ENCODE measurements around the gene GLYATL3. TPM values are rescaled to one million over a fixed set of nuclear protein-coding genes. Genes with fewer than 3 reads are reported as not detected.

Gene GLYATL3
- polyA plus RNA-seq, 2 donors, result not detected

DNA sequence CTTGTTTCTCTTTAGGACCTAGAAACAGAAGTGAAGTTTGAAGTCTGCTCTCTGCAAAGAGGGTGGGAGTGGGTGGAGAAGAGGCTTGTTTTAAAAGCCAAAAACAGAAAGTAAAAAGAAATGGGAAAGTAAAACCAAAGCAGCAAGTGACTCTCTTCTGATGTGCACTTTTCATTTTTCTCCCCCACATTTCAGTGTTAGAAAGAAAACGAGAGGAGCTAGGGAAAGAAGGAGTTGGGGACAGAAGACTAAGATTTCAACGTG is 52.1 kb downstream of the GLYATL3 start:
- H3K36me3 ChIP-seq (ENCODE audit: control insufficient read depth in 2 of 2, insufficient read depth in 2 of 2, low read length in 1 of 2), result no peaks in the 10 kb centered on the region
- H3K27ac ChIP-seq (ENCODE audit: low read depth in 2 of 2, low read length in 1 of 2), result no peak overlapping the region
- no peaks in the 10 kb centered on the region for H3K27me3 ChIP-seq (ENCODE audit: control insufficient read depth in 1 of 2, insufficient read depth in 2 of 2, low read length in 2 of 2)
- 27 to 37% methylated on average over 2 of the region's 2 CpGs for WGBS, 2 donors
- H3K9me3 ChIP-seq (ENCODE audit: control insufficient read depth in 2 of 2, insufficient read depth in 1 of 2, low read depth in 1 of 2, low read length in 1 of 2), result no peaks in the 10 kb centered on the region
- peaks cover 4 to 5% of the 10 kb centered on the region in 2 donors for H3K4me1 ChIP-seq (ENCODE audit: control insufficient read depth in 2 of 2, insufficient read depth in 2 of 2, low read length in 1 of 2)
- peak overlapping the region in 1 of 2 donors; percentile 83 for H3K4me3 ChIP-seq (ENCODE audit: low read depth in 1 of 2, low read length in 2 of 2)

- 86 to 96% methylated on average over 2 of the region's 2 CpGs for WGBS, 2 donors
- Histone ChIP-seq H3K9me3 (ENCODE audit: control insufficient read depth in 2 of 2, insufficient read depth in 1 of 2, low read depth in 1 of 2, low read length in 1 of 2) (no peaks in the 10 kb centered on the region), H3K36me3 (ENCODE audit: control insufficient read depth in 2 of 2, insufficient read depth in 2 of 2, low read length in 1 of 2) (no peaks in the 10 kb centered on the region), H3K4me1 (ENCODE audit: control insufficient read depth in 2 of 2, insufficient read depth in 2 of 2, low read length in 1 of 2) (peaks cover 4 to 5% of the 10 kb centered on the region in 2 donors), H3K27ac (ENCODE audit: low read depth in 2 of 2, low read length in 1 of 2) (no peak overlapping the region), H3K4me3 (ENCODE audit: low read depth in 1 of 2, low read length in 2 of 2) (no peak overlapping the region), H3K27me3 (ENCODE audit: control insufficient read depth in 1 of 2, insufficient read depth in 2 of 2, low read length in 2 of 2) (no peaks in the 10 kb centered on the region)
Observed at GRCh38 chr6:49552596-49552995, 52.9 kb downstream of the GLYATL3 start.

GRCh38 chr6:49553384-49553783 is 53.7 kb downstream of the GLYATL3 start:
- no peaks in the 10 kb centered on the region for H3K9me3 ChIP-seq (ENCODE audit: control insufficient read depth in 2 of 2, insufficient read depth in 1 of 2, low read depth in 1 of 2, low read length in 1 of 2)
- peak overlapping the region in 1 of 2 donors; percentile 47 for H3K27ac ChIP-seq (ENCODE audit: low read depth in 2 of 2, low read length in 1 of 2)
- no peaks in the 10 kb centered on the region for H3K27me3 ChIP-seq (ENCODE audit: control insufficient read depth in 1 of 2, insufficient read depth in 2 of 2, low read length in 2 of 2)
- H3K4me1 ChIP-seq (ENCODE audit: control insufficient read depth in 2 of 2, insufficient read depth in 2 of 2, low read length in 1 of 2), result peaks cover 4 to 5% of the 10 kb centered on the region in 2 donors
- no peaks in the 10 kb centered on the region for H3K36me3 ChIP-seq (ENCODE audit: control insufficient read depth in 2 of 2, insufficient read depth in 2 of 2, low read length in 1 of 2)
- WGBS, 2 donors, result 36 to 56% methylated on average over 1 of the region's 1 CpG
- no peak overlapping the region for H3K4me3 ChIP-seq (ENCODE audit: low read depth in 1 of 2, low read length in 2 of 2)

- H3K9me3 ChIP-seq (ENCODE audit: control insufficient read depth in 2 of 2, insufficient read depth in 1 of 2, low read depth in 1 of 2, low read length in 1 of 2), result no peaks in the 10 kb centered on the region
- 61 to 63% methylated on average over 4 of the region's 4 CpGs for WGBS, 2 donors
- H3K27ac ChIP-seq (ENCODE audit: low read depth in 2 of 2, low read length in 1 of 2), result no peak overlapping the region
- H3K36me3 ChIP-seq (ENCODE audit: control insufficient read depth in 2 of 2, insufficient read depth in 2 of 2, low read length in 1 of 2), result no peaks in the 10 kb centered on the region
- H3K27me3 ChIP-seq (ENCODE audit: control insufficient read depth in 1 of 2, insufficient read depth in 2 of 2, low read length in 2 of 2), result no peaks in the 10 kb centered on the region
- no peak overlapping the region for H3K4me3 ChIP-seq (ENCODE audit: low read depth in 1 of 2, low read length in 2 of 2)
- peaks cover 4% of the 10 kb centered on the region in 2 donors for H3K4me1 ChIP-seq (ENCODE audit: control insufficient read depth in 2 of 2, insufficient read depth in 2 of 2, low read length in 1 of 2)
Observed at GRCh38 chr6:49555951-49556350, 56.2 kb downstream of the GLYATL3 start.

DNA sequence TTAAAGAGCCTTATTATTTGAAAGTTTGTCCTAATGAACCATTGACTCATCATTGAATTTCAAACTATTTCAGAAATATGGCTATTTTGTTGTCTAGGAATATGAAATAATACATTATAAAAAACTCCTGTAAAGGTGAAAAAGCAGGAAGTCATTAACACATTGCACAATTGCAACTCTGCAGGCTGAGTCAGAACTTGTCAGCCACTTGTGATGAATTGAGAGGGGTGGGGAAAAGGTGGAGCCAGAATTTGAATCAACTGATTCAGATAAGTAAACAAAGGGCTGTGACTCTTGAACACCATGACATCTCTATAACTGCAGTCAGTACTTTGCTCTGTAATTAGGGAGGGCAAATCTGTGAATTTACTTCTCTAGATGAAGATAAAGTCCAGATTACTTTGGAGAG is 56.7 kb downstream of the GLYATL3 start:
- H3K27me3 ChIP-seq (ENCODE audit: control insufficient read depth in 1 of 2, insufficient read depth in 2 of 2, low read length in 2 of 2), result no peaks in the 10 kb centered on the region
- no peaks in the 10 kb centered on the region for H3K9me3 ChIP-seq (ENCODE audit: control insufficient read depth in 2 of 2, insufficient read depth in 1 of 2, low read depth in 1 of 2, low read length in 1 of 2)
- peak overlapping the region in 1 of 2 donors; percentile 70 for H3K27ac ChIP-seq (ENCODE audit: low read depth in 2 of 2, low read length in 1 of 2)
- H3K4me3 ChIP-seq (ENCODE audit: low read depth in 1 of 2, low read length in 2 of 2), result no peak overlapping the region
- H3K4me1 ChIP-seq (ENCODE audit: control insufficient read depth in 2 of 2, insufficient read depth in 2 of 2, low read length in 1 of 2), result no peaks in the 10 kb centered on the region
- H3K36me3 ChIP-seq (ENCODE audit: control insufficient read depth in 2 of 2, insufficient read depth in 2 of 2, low read length in 1 of 2), result no peaks in the 10 kb centered on the region

DNA sequence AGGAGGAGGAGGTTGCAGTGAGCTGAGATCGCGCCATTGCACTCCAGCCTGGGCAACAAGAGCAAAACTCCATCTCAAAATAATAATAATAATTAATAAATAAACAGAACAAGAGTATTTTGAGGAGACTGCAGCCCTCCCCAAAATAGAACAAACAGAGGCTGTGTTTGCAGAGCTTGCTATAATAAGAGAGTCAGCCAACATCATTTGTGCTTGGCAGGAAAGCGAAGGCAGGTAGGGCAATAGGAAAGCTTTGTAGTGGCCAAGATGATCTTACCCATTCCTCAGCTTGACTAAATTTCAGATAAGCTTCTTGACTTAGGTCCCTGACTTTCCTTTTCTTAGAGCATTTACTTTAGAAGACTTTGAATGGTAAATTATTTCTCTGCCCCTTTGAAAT is 57.5 kb downstream of the GLYATL3 start:
- Histone ChIP-seq H3K27me3 (ENCODE audit: control insufficient read depth in 1 of 2, insufficient read depth in 2 of 2, low read length in 2 of 2) (no peaks in the 10 kb centered on the region), H3K4me3 (ENCODE audit: low read depth in 1 of 2, low read length in 2 of 2) (no peak overlapping the region), H3K9me3 (ENCODE audit: control insufficient read depth in 2 of 2, insufficient read depth in 1 of 2, low read depth in 1 of 2, low read length in 1 of 2) (no peaks in the 10 kb centered on the region), H3K27ac (ENCODE audit: low read depth in 2 of 2, low read length in 1 of 2) (no peak overlapping the region), H3K4me1 (ENCODE audit: control insufficient read depth in 2 of 2, insufficient read depth in 2 of 2, low read length in 1 of 2) (no peaks in the 10 kb centered on the region), H3K36me3 (ENCODE audit: control insufficient read depth in 2 of 2, insufficient read depth in 2 of 2, low read length in 1 of 2) (no peaks in the 10 kb centered on the region)
- 80 to 90% methylated on average over 3 of the region's 3 CpGs for WGBS, 2 donors

DNA sequence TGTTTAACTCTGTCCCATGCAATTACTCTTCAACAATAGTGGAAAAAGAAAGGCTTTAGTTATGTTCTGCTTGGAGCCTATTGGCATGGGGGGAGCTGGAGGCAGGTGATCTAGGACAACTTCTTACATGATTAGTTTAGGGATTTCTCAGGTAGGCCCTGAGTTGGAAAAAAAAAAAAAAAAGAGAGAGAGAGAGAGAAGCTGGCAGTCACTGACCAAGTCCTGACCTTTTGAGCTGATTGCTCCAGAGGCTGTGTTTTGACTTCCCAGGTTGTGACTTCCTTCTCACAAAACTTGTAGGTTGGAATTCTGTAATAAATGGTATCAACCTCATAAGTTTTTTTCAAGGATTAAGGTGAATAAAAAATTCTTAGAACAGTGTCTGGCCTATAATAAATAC is 58.5 kb downstream of the GLYATL3 start:
- H3K36me3 ChIP-seq (ENCODE audit: control insufficient read depth in 2 of 2, insufficient read depth in 2 of 2, low read length in 1 of 2), result no peaks in the 10 kb centered on the region
- no peaks in the 10 kb centered on the region for H3K9me3 ChIP-seq (ENCODE audit: control insufficient read depth in 2 of 2, insufficient read depth in 1 of 2, low read depth in 1 of 2, low read length in 1 of 2)
- H3K27ac ChIP-seq (ENCODE audit: low read depth in 2 of 2, low read length in 1 of 2), result no peak overlapping the region

DNA sequence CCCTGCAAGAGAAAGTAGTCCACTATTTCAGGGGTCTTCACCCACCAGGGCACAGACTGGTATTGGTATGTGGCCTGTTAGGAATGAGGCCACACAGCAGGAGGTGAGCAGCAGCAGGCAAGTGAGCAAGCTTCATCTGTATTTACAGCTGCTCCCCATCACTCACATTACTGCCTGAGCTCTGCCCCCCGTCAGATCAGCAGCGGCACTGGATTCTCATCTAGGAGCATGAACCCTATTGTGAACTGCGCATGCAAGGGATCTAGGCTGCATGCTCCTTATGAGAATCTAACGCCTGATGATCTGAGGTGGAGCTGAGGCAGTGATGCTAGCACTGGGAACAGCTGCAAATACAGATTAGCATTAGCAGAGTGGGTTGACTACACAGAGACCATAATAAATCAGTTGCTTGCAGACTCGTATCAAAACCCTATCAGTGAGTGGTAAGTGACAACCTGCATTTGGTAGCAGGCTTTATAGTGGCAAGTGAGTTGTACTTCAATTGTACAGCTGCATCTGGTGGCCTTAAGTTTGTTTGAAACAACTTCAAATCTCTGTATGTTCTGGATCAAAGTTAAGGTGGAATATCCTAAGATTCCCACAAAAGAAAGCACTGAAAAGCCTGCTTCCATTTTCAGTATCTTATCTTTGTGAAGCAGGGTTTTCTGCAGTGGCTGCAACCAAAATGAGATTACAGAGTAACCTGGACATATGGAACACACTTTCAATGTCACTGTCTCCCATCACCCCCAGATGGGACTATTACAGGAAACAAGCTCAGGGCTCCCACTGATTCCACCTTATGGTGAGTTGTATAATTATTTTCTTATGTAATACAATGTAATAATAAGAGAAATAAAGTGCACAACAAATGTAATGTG is 63.5 kb downstream of the GLYATL3 start:
- Histone ChIP-seq H3K36me3 (ENCODE audit: control insufficient read depth in 2 of 2, insufficient read depth in 2 of 2, low read length in 1 of 2) (no peaks in the 10 kb centered on the region), H3K9me3 (ENCODE audit: control insufficient read depth in 2 of 2, insufficient read depth in 1 of 2, low read depth in 1 of 2, low read length in 1 of 2) (no peaks in the 10 kb centered on the region), H3K4me3 (ENCODE audit: low read depth in 1 of 2, low read length in 2 of 2) (no peak overlapping the region), H3K27ac (ENCODE audit: low read depth in 2 of 2, low read length in 1 of 2) (no peak overlapping the region), H3K4me1 (ENCODE audit: control insufficient read depth in 2 of 2, insufficient read depth in 2 of 2, low read length in 1 of 2) (peaks cover 0 to 3% of the 10 kb centered on the region in 2 donors), H3K27me3 (ENCODE audit: control insufficient read depth in 1 of 2, insufficient read depth in 2 of 2, low read length in 2 of 2) (no peaks in the 10 kb centered on the region)
- WGBS, 2 donors, result 73 to 75% methylated on average over 5 of the region's 5 CpGs

More for the DNA sequence above, 58.5 kb downstream of the GLYATL3 start:
- H3K27me3 ChIP-seq (ENCODE audit: control insufficient read depth in 1 of 2, insufficient read depth in 2 of 2, low read length in 2 of 2), result no peaks in the 10 kb centered on the region
- H3K4me1 ChIP-seq (ENCODE audit: control insufficient read depth in 2 of 2, insufficient read depth in 2 of 2, low read length in 1 of 2), result no peaks in the 10 kb centered on the region
- no peak overlapping the region for H3K4me3 ChIP-seq (ENCODE audit: low read depth in 1 of 2, low read length in 2 of 2)

DNA sequence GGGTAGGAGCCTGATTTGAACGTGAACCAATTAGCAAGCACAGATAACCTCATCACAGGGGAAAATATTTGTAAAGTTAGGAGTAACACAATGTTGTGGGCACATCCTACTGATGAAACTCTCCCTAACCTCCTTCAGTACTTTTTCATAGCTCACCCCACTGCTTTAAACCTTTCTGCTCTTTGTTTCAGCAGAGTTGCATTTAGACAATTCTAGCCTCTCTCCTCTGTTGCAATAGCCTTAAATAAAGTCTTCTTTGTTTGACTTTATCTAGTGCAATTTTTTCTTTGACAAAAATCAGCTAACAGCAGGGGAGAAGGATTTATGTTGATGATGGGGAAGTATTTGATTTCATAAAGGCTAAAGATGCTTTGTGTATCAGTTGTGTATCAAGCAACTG is 64.8 kb downstream of the GLYATL3 start:
- H3K9me3 ChIP-seq (ENCODE audit: control insufficient read depth in 2 of 2, insufficient read depth in 1 of 2, low read depth in 1 of 2, low read length in 1 of 2), result no peaks in the 10 kb centered on the region
- H3K4me3 ChIP-seq (ENCODE audit: low read depth in 1 of 2, low read length in 2 of 2), result no peak overlapping the region
- H3K27me3 ChIP-seq (ENCODE audit: control insufficient read depth in 1 of 2, insufficient read depth in 2 of 2, low read length in 2 of 2), result no peaks in the 10 kb centered on the region
- peaks cover 0 to 3% of the 10 kb centered on the region in 2 donors for H3K4me1 ChIP-seq (ENCODE audit: control insufficient read depth in 2 of 2, insufficient read depth in 2 of 2, low read length in 1 of 2)
- WGBS, 2 donors, result 78 to 83% methylated on average over 1 of the region's 1 CpG
- no peak overlapping the region for H3K27ac ChIP-seq (ENCODE audit: low read depth in 2 of 2, low read length in 1 of 2)
- H3K36me3 ChIP-seq (ENCODE audit: control insufficient read depth in 2 of 2, insufficient read depth in 2 of 2, low read length in 1 of 2), result no peaks in the 10 kb centered on the region

DNA sequence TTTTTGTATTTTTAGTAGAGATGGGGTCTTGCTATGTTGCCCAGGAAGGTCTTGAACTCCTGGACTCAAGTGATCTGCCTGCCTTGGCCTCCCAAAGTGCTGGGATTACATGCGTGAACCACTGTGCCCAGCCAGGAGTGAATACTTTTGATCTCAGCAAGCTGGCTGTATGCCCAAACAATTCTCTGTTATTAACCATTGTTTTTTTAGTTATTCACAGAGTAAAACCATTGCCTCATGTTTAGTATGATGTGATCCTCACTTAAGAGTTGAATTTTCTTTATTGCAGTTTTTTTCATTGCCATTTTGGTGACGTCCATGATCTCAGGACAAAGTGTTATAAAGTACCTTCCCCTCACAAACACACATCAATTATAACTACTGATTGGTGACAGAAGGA is 65.5 kb downstream of the GLYATL3 start:
- WGBS, 2 donors, result 39 to 57% methylated on average over 2 of the region's 2 CpGs
- H3K4me1 ChIP-seq (ENCODE audit: control insufficient read depth in 2 of 2, insufficient read depth in 2 of 2, low read length in 1 of 2), result peaks cover 0 to 3% of the 10 kb centered on the region in 2 donors
- no peaks in the 10 kb centered on the region for H3K27me3 ChIP-seq (ENCODE audit: control insufficient read depth in 1 of 2, insufficient read depth in 2 of 2, low read length in 2 of 2)
- H3K4me3 ChIP-seq (ENCODE audit: low read depth in 1 of 2, low read length in 2 of 2), result no peak overlapping the region
- no peaks in the 10 kb centered on the region for H3K9me3 ChIP-seq (ENCODE audit: control insufficient read depth in 2 of 2, insufficient read depth in 1 of 2, low read depth in 1 of 2, low read length in 1 of 2)
- no peaks in the 10 kb centered on the region for H3K36me3 ChIP-seq (ENCODE audit: control insufficient read depth in 2 of 2, insufficient read depth in 2 of 2, low read length in 1 of 2)
- no peak overlapping the region for H3K27ac ChIP-seq (ENCODE audit: low read depth in 2 of 2, low read length in 1 of 2)
